HepG2 (cell line): ENCODE results near the gene SCAF4. TPM values are rescaled to one million over a fixed set of nuclear protein-coding genes. Genes with fewer than 3 reads are reported as not detected.

ENCODE experiments used
- ATAC-seq: fragments of 200-7000 bp; cut with Tn5 transposase; 3 replicates; pipeline ENCODE4 v1.9.1; 2020; ENCODE audit warnings: mild to moderate bottlenecking, moderate library complexity
- BruUV-seq: library from RNA; stranded (reverse); fragments of 400-500 nt; replicated peaks from 2 replicates; lab custom pipeline; 2021; lab: Mats Ljungman, UMichigan
- CTCF ChIA-PET: fragments of 300-600 bp; formaldehyde crosslinking; extraction: SDS; loops from one replicate; lab custom pipeline; 2021; ENCODE audit warnings: low total read pairs, inconsistent platforms, low intra/inter-chr PET ratio; lab: Yijun Ruan, JAX
- POLR2A ChIA-PET: fragments of 350-600 bp; sonication (Branson Sonifier 250); formaldehyde crosslinking; loops from one replicate; lab custom pipeline; 2020; ENCODE audit warnings: antibody characterized with exemption, inconsistent platforms; lab: Yijun Ruan, JAX
- DNase-seq: peaks from one replicate; pipeline ENCODE4 v3.0.0-alpha.2; 2015; ENCODE audit warnings: low spot score
- FAIRE-seq: peaks from 3 replicates; lab custom pipeline; 2011; peaks lifted over from hg19 to GRCh38; lab: Jason Lieb, UNC
- H2AFZ ChIP-seq: one replicate; pipeline ENCODE4 v1.6.1; 2011; ENCODE audit warnings: low read length, inconsistent platforms
- H3K27ac ChIP-seq: fragments of 300-600 bp; 3 replicates; pipeline ENCODE4 v1.8.0; 2011; ENCODE audit warnings: mixed run types, mild to moderate bottlenecking, mixed read lengths, low read length, inconsistent platforms; ENCODE audit not compliant: insufficient read depth; ENCODE audit errors: extremely low read length
- H3K27me3 ChIP-seq, 2 experiments: fragments of 200-600 bp in 1 of 2; 2 replicates in 1 of 2; 3 replicates in 1 of 2; pipeline versions ENCODE4 v1.6.0 to v1.8.0; 2011; ENCODE audit warnings: low read length in 2 of 2, mild to moderate bottlenecking in 2 of 2, moderate library complexity in 2 of 2, inconsistent platforms in 1 of 2; ENCODE audit not compliant: insufficient read depth in 2 of 2, control insufficient read depth in 1 of 2
- H3K36me3 ChIP-seq, 2 experiments: fragments of 200-600 bp in 1 of 2; replicated peaks in 1 of 2; 2 replicates in 1 of 2; 3 replicates in 1 of 2; pipeline versions ENCODE4 v1.5.1 to v1.8.0; 2011; ENCODE audit warnings: low read length in 2 of 2, inconsistent platforms in 1 of 2; ENCODE audit not compliant: insufficient read depth in 2 of 2, control insufficient read depth in 1 of 2
- H3K4me1 ChIP-seq: 2 replicates; pipeline ENCODE4 v1.5.1; 2012; ENCODE audit warnings: low read length, inconsistent platforms; ENCODE audit not compliant: insufficient read depth
- H3K4me2 ChIP-seq: 2 replicates; pipeline ENCODE4 v1.6.0; 2011; ENCODE audit warnings: low read depth, low read length, inconsistent platforms
- H3K4me3 ChIP-seq, 3 experiments: fragments of 200-600 bp in 1 of 3; sonication (generic), shearing (Covaris generic) in 1 of 3; replicated peaks in 1 of 3; 2 replicates each; pipeline ENCODE4 v1.5.1; 2011 to 2016; ENCODE audit warnings: low read length in 3 of 3, inconsistent platforms in 2 of 3, low read depth in 2 of 3, mild to moderate bottlenecking in 2 of 3, control low read depth in 1 of 3, mixed read lengths in 1 of 3; ENCODE audit not compliant: insufficient read depth in 1 of 3
- H3K79me2 ChIP-seq: one replicate; pipeline ENCODE4 v1.6.1; 2011; ENCODE audit warnings: low read length, inconsistent platforms; ENCODE audit not compliant: insufficient read depth
- H3K9ac ChIP-seq: 2 replicates; pipeline ENCODE4 v1.6.0; 2011; ENCODE audit warnings: mild to moderate bottlenecking, low read depth, low read length, inconsistent platforms; ENCODE audit not compliant: insufficient read depth
- H3K9me3 ChIP-seq: 2 replicates; pipeline ENCODE4 v1.5.1; 2012; ENCODE audit warnings: mild to moderate bottlenecking, low read length
- H4K20me1 ChIP-seq: 2 replicates; pipeline ENCODE4 v1.6.0; 2011; ENCODE audit warnings: inconsistent platforms, mild to moderate bottlenecking, low read length, moderate library complexity; ENCODE audit not compliant: insufficient read depth
- DDIT3 ChIP-seq: sonication (generic); formaldehyde crosslinking; IDR thresholded peaks from 2 replicates; pipeline ENCODE4 v1.4.0; 2020; ENCODE audit warnings: mild to moderate bottlenecking, missing genetic modification reagents
- DMAP1 ChIP-seq: IDR thresholded peaks from 2 replicates; pipeline ENCODE4 v1.6.1; 2016
- ELF3 ChIP-seq: IDR thresholded peaks from 2 replicates; pipeline ENCODE4 v1.6.1; 2016; ENCODE audit warnings: missing genetic modification reagents, missing compliant biosample characterization
- FOXK2 ChIP-seq: fragments of 450-650 bp; IDR thresholded peaks from 2 replicates; pipeline ENCODE4 v1.6.1; 2016
- GABPB1 ChIP-seq: IDR thresholded peaks from 2 replicates; pipeline ENCODE4 v1.6.1; 2016; ENCODE audit warnings: mild to moderate bottlenecking, missing genetic modification reagents, moderate library complexity, missing compliant biosample characterization
- MTA1 ChIP-seq: sonication (generic); formaldehyde crosslinking; IDR thresholded peaks from 2 replicates; pipeline ENCODE4 v1.4.0; 2020; ENCODE audit warnings: missing genetic modification reagents, mild to moderate bottlenecking, borderline replicate concordance
- NBN ChIP-seq: fragments of 450-650 bp; conservative IDR thresholded peaks from 2 replicates; pipeline ENCODE4 v1.6.1; 2017
- NR2F6 ChIP-seq, 2 experiments: IDR thresholded peaks; 2 replicates each; pipeline ENCODE4 v1.6.1; 2016; ENCODE audit warnings: antibody characterized with exemption in 1 of 2, mild to moderate bottlenecking in 1 of 2
- REST ChIP-seq, 2 experiments: IDR thresholded peaks; 2 replicates each; pipeline ENCODE4 v1.6.1; 2011 to 2012; ENCODE audit warnings: low read length in 2 of 2, borderline replicate concordance in 1 of 2, low read depth in 1 of 2, mild to moderate bottlenecking in 1 of 2, moderate library complexity in 1 of 2
- RNF219 ChIP-seq: sonication (generic); formaldehyde crosslinking; IDR thresholded peaks from 2 replicates; pipeline ENCODE4 v1.5.0; 2020; ENCODE audit warnings: mild to moderate bottlenecking, missing genetic modification reagents
- SAFB2 ChIP-seq: sonication (generic); formaldehyde crosslinking; IDR thresholded peaks from 2 replicates; pipeline ENCODE4 v1.5.1; 2020; ENCODE audit warnings: missing genetic modification reagents, low read depth, mild to moderate bottlenecking, borderline replicate concordance
- SNAI1 ChIP-seq: sonication (generic); formaldehyde crosslinking; IDR thresholded peaks from 2 replicates; pipeline ENCODE4 v1.5.0; 2020; ENCODE audit warnings: mild to moderate bottlenecking, missing genetic modification reagents, borderline replicate concordance
- SP140L ChIP-seq: sonication (generic); formaldehyde crosslinking; IDR thresholded peaks from 2 replicates; pipeline ENCODE4 v1.4.0; 2020; ENCODE audit warnings: missing genetic modification reagents, borderline replicate concordance
- ZBTB4 ChIP-seq: sonication (generic); formaldehyde crosslinking; IDR thresholded peaks from 2 replicates; pipeline ENCODE4 v1.4.0; 2020; ENCODE audit warnings: missing genetic modification reagents, mild to moderate bottlenecking, borderline replicate concordance
- ZNF33B ChIP-seq: sonication (generic); formaldehyde crosslinking; IDR thresholded peaks from 2 replicates; pipeline ENCODE4 v1.5.1; 2020; ENCODE audit warnings: mild to moderate bottlenecking, missing genetic modification reagents
- ZNF841 ChIP-seq: sonication (generic); formaldehyde crosslinking; IDR thresholded peaks from 2 replicates; pipeline ENCODE4 v1.8.1; 2023; ENCODE audit warnings: missing genetic modification reagents, borderline replicate concordance
- WGBS: methylation state at CpG from one replicate; pipeline ENCODE4 v1.1.6; 2017; ENCODE audit warnings: low lambda C conversion rate; 5-methylcytosine and 5-hydroxymethylcytosine counted together
- in situ Hi-C: cut with HindIII; loops from 2 replicates; pipeline ENCODE4 v1.10.0; 2017; ENCODE audit warnings: low pct_unique_long_range_greater_than_20kb; ENCODE audit not compliant: extremely low pct_ligation_motif_present
- intact Hi-C: fragments of 100-400 bp; cut with micrococcal nuclease; formaldehyde crosslinking; loops from one replicate; pipeline ENCODE4 v1.10.0; 2022; ENCODE audit not compliant: unreplicated experiment
- polyA plus RNA-seq, 8 experiments: library from polyadenylated mRNA; depleted of rRNA in 3 of 8; stranded (reverse) in 7 of 8; unstranded in 1 of 8; fragments of >200 nt; fragmentation: Illumina TruSeq in 4 of 8; extraction: Trizol in 4 of 8; gene quantifications; 2 replicates each; pipeline versions ENCODE4 v1.2.1 to v1.2.3, GENCODE V29; 2011 to 2016; ENCODE audit warnings: low read depth in 4 of 8, missing spikeins in 1 of 8, mixed read lengths in 1 of 8; ENCODE audit not compliant: insufficient read depth in 1 of 8
- total RNA-seq, 5 experiments: library from RNA; depleted of rRNA; stranded (reverse); fragments of >200 nt; fragmentation: Illumina TruSeq; extraction: Trizol; gene quantifications; 2 replicates each; pipeline ENCODE4 v1.2.3, GENCODE V29; 2016; ENCODE audit warnings: low read depth in 1 of 5

The SCAF4 gene
- total and polyA plus RNA-seq, 2 of the 13 experiments (the other 11 are each of a cell fraction or from before 2014, with no cell fraction given), result 9.1 to 11.5 TPM

GRCh38 chr21:31735511-31735992 lies 3.6 kb upstream of the SCAF4 start:
- H3K4me2 ChIP-seq, result no peak overlapping the region
- WGBS, result 62% methylated on average over 4 of the region's 4 CpGs
- H3K4me1 ChIP-seq, result peaks cover 15% of the 10 kb centered on the region
- CTCF ChIA-PET, result no interaction called here
- intact Hi-C loops (no loop called here), in situ Hi-C loops (no loop called here)
- peaks cover 3% of the 10 kb centered on the region for H4K20me1 ChIP-seq
- TF ChIP-seq MTA1, result no peak
- TF ChIP-seq RNF219 (CRISPR knock-in tag), result no peak
- no peak for TF ChIP-seq SP140L (CRISPR knock-in tag)
- TF ChIP-seq NBN, result no peak
- no peak for TF ChIP-seq ZBTB4
- no peak for TF ChIP-seq DMAP1 (CRISPR knock-in tag)
- TF ChIP-seq DDIT3, result no peak
- TF ChIP-seq SNAI1 (CRISPR knock-in tag), result no peak
- no peak for TF ChIP-seq ZNF33B (CRISPR knock-in tag)
- TF ChIP-seq ELF3 (CRISPR knock-in tag), result no peak
- no peak for TF ChIP-seq NR2F6 (IDR thresholded peaks at IDR 0.05)
- no peak for TF ChIP-seq NR2F6 (CRISPR knock-in tag; IDR thresholded peaks at IDR 0.05)
- TF ChIP-seq GABPB1 (CRISPR knock-in tag), result no peak
- no peak for TF ChIP-seq SAFB2 (CRISPR knock-in tag)
- no peak for TF ChIP-seq REST (IDR thresholded peaks at IDR 0.05; ENCODE audit: borderline replicate concordance in 1 of 2, low read depth in 1 of 2, low read length in 2 of 2)
- no peak for TF ChIP-seq FOXK2
- no peak for TF ChIP-seq ZNF841 (CRISPR knock-in tag)
- no peak for ATAC-seq
- POLR2A ChIA-PET, result no interaction called here
- H3K27me3 ChIP-seq, result no peaks in the 10 kb centered on the region; a peak in 2 of 5 replicates
- BruUV-seq, result no TSS peak
- H3K27ac ChIP-seq, result no peak overlapping the region
- peaks cover 14% of the 10 kb centered on the region for H3K79me2 ChIP-seq
- no peak for DNase-seq
- no peak overlapping the region for H2AFZ ChIP-seq
- no peak for FAIRE-seq
- H3K9me3 ChIP-seq, result no peaks in the 10 kb centered on the region
- H3K36me3 ChIP-seq, result no peaks in the 10 kb centered on the region
- H3K9ac ChIP-seq, result no peak overlapping the region
- no peak overlapping the region for H3K4me3 ChIP-seq
